Psoas muscle (tissue), 8 donors: Measurements from ENCODE around the gene BTN3A1. TPM values are rescaled to one million over a fixed set of nuclear protein-coding genes. Genes with fewer than 3 reads are reported as not detected.

Experiments used
- ATAC-seq, 4 donors: fragments of 200-7000 bp; cut with Tn5 transposase; one replicate each; pipeline ENCODE4 v1.9.1; 2020; ENCODE audit warnings: moderate library complexity in 3 of 4, mild to moderate bottlenecking in 2 of 4
- DNase-seq, 2 donors: peaks; one replicate each; pipeline ENCODE4 v3.0.0-alpha.2; 2020
- H3K27ac ChIP-seq: fragments of 200-600 bp; one replicate; pipeline ENCODE4 v1.8.0; 2022
- H3K27me3 ChIP-seq, 3 donors: fragments of 200-600 bp in 1 of 3; one replicate each; pipeline versions ENCODE4 v1.6.1 to v1.8.0; 2013 to 2022; ENCODE audit warnings: low read length in 2 of 3, mild to moderate bottlenecking in 2 of 3, moderate library complexity in 1 of 3; ENCODE audit not compliant: insufficient read depth in 3 of 3
- H3K36me3 ChIP-seq, 2 donors: fragments of 200-600 bp in 1 of 2; one replicate each; pipeline versions ENCODE4 v1.6.1 to v1.8.0; 2013 to 2022; ENCODE audit warnings: low read depth in 1 of 2, mild to moderate bottlenecking in 1 of 2, moderate library complexity in 1 of 2; ENCODE audit not compliant: insufficient read depth in 1 of 2
- H3K4me1 ChIP-seq: fragments of 200-600 bp; one replicate; pipeline ENCODE4 v1.8.0; 2022
- H3K4me3 ChIP-seq: fragments of 200-600 bp; one replicate; pipeline ENCODE4 v1.8.0; 2022; ENCODE audit warnings: mild to moderate bottlenecking
- H3K9me3 ChIP-seq: fragments of 200-600 bp; one replicate; pipeline ENCODE4 v1.8.0; 2022
- WGBS, 3 donors: extraction: QIAGEN DNeasy Blood & Tissue Kit; methylation state at CpG; one replicate each; pipeline versions ENCODE4 v1.1.6 to v1.1.7; 2013; 5-methylcytosine and 5-hydroxymethylcytosine counted together
- intact Hi-C, 2 donors: fragments of 100-400 bp; cut with DNase I; formaldehyde crosslinking; loops; one replicate each; pipeline versions ENCODE4 v1.11.0 to v1.14.2; 2022
- polyA plus RNA-seq, 3 donors: library from polyadenylated mRNA; stranded (reverse); fragments of 200-250 nt; gene quantifications; one replicate each; pipeline ENCODE4 v1.2.3, GENCODE V29; 2013
- total RNA-seq, 4 donors: library from RNA; stranded (reverse); fragmentation: NEBNext Ultra II Directional in 2 of 4; extraction: Animal tissue kit (Norgen Biotek cat#: 25700) in 2 of 4; gene quantifications; one replicate each; pipeline versions ENCODE4 v1.2.1 to v1.2.4, GENCODE V29; 2021 to 2023
- TF ChIP-seq, protein P1 (sequence below): fragments of 200-600 bp; IDR thresholded peaks from one replicate; pipeline ENCODE4 v1.8.0; 2022; ENCODE audit warnings: antibody characterized with exemption
- donor health status: healthy with polysubstance abuse.
- donor health status: DM: no; HTN: no; CAD: no; lungs with moderate emphysema.
- donor health status: Bipolar disorder and iron deficiency.
- donor health status: healthy.
- donor health status: DM: yes; HTN: yes; CAD: no.
- donor health status: DM: no; HTN: no; CAD: no.
- donor health status: DM: no; HTN: no; CAD: no.
- donor health status: DM: yes; HTN: yes; CAD: no.

BTN3A1 gene
- total and polyA plus RNA-seq, 7 donors, result 1.8 to 9.3 (median 3.3) TPM

DNA sequence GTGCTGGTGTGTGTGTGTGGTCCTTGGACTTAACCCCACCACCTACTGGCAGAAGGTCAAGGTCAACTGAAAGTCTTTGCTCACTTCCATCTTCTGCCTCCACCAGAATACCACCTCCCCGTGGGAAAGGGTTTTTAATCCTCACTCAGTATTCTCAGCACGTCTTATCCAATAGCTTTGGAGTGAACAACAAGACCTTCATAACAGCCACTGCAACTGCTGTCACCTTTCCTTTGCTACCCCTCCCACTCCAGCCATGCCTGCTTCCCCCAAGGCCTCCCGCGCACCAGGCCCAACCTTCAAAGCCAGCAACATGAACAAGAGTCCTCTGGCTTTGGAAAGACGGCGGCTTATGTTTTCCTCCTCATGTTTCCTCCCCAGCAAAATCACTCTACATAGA, 20.0 kb upstream of the BTN3A1 start:
- TF ChIP-seq, protein P1, sequence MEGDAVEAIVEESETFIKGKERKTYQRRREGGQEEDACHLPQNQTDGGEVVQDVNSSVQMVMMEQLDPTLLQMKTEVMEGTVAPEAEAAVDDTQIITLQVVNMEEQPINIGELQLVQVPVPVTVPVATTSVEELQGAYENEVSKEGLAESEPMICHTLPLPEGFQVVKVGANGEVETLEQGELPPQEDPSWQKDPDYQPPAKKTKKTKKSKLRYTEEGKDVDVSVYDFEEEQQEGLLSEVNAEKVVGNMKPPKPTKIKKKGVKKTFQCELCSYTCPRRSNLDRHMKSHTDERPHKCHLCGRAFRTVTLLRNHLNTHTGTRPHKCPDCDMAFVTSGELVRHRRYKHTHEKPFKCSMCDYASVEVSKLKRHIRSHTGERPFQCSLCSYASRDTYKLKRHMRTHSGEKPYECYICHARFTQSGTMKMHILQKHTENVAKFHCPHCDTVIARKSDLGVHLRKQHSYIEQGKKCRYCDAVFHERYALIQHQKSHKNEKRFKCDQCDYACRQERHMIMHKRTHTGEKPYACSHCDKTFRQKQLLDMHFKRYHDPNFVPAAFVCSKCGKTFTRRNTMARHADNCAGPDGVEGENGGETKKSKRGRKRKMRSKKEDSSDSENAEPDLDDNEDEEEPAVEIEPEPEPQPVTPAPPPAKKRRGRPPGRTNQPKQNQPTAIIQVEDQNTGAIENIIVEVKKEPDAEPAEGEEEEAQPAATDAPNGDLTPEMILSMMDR, result no peak
- Histone ChIP-seq H3K9me3 (no peaks in the 10 kb centered on the region), H3K4me3 (no peak overlapping the region), H3K4me1 (no peaks in the 10 kb centered on the region), H3K27me3 (no peaks in the 10 kb centered on the region), H3K27ac (no peak overlapping the region), H3K36me3 (no peaks in the 10 kb centered on the region)
- no peak for DNase-seq
- ATAC-seq, result no peak
- intact Hi-C loops, result no loop called here
- 85 to 90% (median 86%) methylated on average over 6 of the region's 6 CpGs for WGBS, 3 donors

DNA sequence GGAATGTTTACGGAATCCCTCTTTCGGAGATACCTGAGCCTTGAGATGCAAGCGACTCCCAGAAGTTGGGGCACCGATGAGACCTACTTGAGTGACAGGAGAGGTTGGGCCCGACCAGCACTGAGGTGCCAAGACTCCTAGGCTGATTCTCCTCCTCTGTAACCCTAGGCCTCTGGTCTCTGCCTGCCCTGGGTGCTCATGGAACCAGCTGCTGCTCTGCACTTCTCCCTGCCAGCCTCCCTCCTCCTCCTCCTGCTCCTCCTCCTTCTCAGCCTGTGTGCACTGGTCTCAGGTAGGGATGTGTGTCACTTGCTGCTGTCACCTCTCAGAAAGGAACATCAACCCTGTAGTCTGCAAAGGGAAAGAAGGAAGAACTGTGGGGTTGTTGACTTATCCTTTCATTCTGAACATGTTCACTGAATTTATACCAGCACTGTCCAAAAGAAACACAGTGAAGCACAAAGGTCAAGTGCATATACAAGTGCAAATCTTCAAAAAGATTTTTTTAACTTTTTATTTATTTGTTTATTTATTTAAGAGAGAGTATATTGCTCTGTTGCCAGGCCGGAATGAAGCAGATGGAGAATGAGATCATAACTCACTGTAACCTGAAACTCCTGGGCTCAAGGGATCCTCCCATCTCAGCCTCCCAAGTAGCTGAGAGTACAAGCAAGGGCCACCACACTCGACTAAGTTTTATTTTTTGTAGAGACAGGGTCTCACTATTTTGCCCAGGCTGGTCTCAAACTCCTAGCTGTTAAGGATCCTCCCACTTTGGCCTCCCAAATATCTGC, 18.3 kb upstream of the BTN3A1 start:
- Histone ChIP-seq H3K27ac (peak overlapping the region; percentile 25), H3K4me3 (peak overlapping the region; percentile 76), H3K9me3 (no peaks in the 10 kb centered on the region), H3K27me3 (no peaks in the 10 kb centered on the region), H3K36me3 (no peaks in the 10 kb centered on the region), H3K4me1 (no peaks in the 10 kb centered on the region)
- ATAC-seq, result peak; percentile 44 to 68 (median 51)
- DNase-seq, result no peak
- 10 to 16% (median 13%) methylated on average over 7 of the region's 7 CpGs for WGBS, 3 donors
- intact Hi-C loops, result no loop called here
- TF ChIP-seq, protein P1, result no peak

- intact Hi-C loops, result no loop called here
- no peaks in the 10 kb centered on the region for H3K4me1 ChIP-seq
- H3K4me3 ChIP-seq, result no peak overlapping the region
- H3K36me3 ChIP-seq, result peaks cover 0 to 4% of the 10 kb centered on the region in 2 donors
- no peak for DNase-seq
- H3K27ac ChIP-seq, result no peak overlapping the region
- no peak for ATAC-seq
- TF ChIP-seq, protein P1, result no peak
- no peaks in the 10 kb centered on the region for H3K9me3 ChIP-seq
- no peaks in the 10 kb centered on the region for H3K27me3 ChIP-seq
- 85 to 86% (median 86%) methylated on average over 9 of the region's 9 CpGs for WGBS, 3 donors
Measured at GRCh38 chr6:26385734-26386125, 16.3 kb upstream of the BTN3A1 start.

GRCh38 chr6:26387565-26387964, 14.5 kb upstream of the BTN3A1 start:
- no peak overlapping the region for H3K27ac ChIP-seq
- intact Hi-C loops, result no loop called here
- no peak for ATAC-seq

More at GRCh38 chr6:26387565-26387964, 14.5 kb upstream of the BTN3A1 start:
- H3K4me3 ChIP-seq, result no peak overlapping the region
- no peak for DNase-seq
- TF ChIP-seq, protein P1, result no peak
- H3K36me3 ChIP-seq, result peaks cover 0 to 4% of the 10 kb centered on the region in 2 donors
- no peaks in the 10 kb centered on the region for H3K9me3 ChIP-seq
- no peaks in the 10 kb centered on the region for H3K4me1 ChIP-seq
- H3K27me3 ChIP-seq, result no peaks in the 10 kb centered on the region
